Esophagus muscularis mucosa (tissue), 4 donors: ENCODE measurements around the gene CTDSPL. TPM values are rescaled to one million over a fixed set of nuclear protein-coding genes. Genes with fewer than 3 reads are reported as not detected.
A peak's percentile ranks its signal among the peaks of the same experiment; 100 is the strongest.

Source experiments
- DNase-seq: peaks from one replicate; pipeline ENCODE4 v3.0.0-alpha.2; 2017; ENCODE audit errors: extremely low spot score
- H3K27ac ChIP-seq, 4 donors: fragments of 200-600 bp; sonication (generic); replicated peaks in 1 of 4; 1 replicate in 3 of 4; 2 replicates in 1 of 4; pipeline ENCODE4 v1.5.1; 2016 to 2019; ENCODE audit warnings: mild to moderate bottlenecking in 1 of 4
- H3K27me3 ChIP-seq, 4 donors: fragments of 200-600 bp; sonication (generic); one replicate each; pipeline versions ENCODE4 v1.5.1 to v1.6.0; 2016 to 2019
- H3K36me3 ChIP-seq, 4 donors: fragments of 200-600 bp; sonication (generic); one replicate each; pipeline ENCODE4 v1.5.1; 2016 to 2019
- H3K4me1 ChIP-seq, 4 donors: fragments of 200-600 bp; sonication (generic); one replicate each; pipeline ENCODE4 v1.5.1; 2016 to 2019
- H3K4me3 ChIP-seq, 4 donors: fragments of 200-600 bp; sonication (generic); 1 replicate in 2 of 4; 2 replicates in 2 of 4; pipeline ENCODE4 v1.5.1; 2016 to 2019; ENCODE audit warnings: mild to moderate bottlenecking in 4 of 4, moderate library complexity in 1 of 4
- H3K9me3 ChIP-seq, 4 donors: fragments of 200-600 bp; sonication (generic); 1 replicate in 3 of 4; 2 replicates in 1 of 4; pipeline ENCODE4 v1.5.1; 2016 to 2019
- CTCF ChIP-seq, 3 experiments: fragments of 200-600 bp in 2 of 3; fragments of 450-650 bp in 1 of 3; sonication (generic) in 2 of 3; IDR thresholded peaks; one replicate each; pipeline ENCODE4 v1.5.1; 2017 to 2019; ENCODE audit warnings: antibody characterized with exemption in 3 of 3, mild to moderate bottlenecking in 2 of 3, moderate library complexity in 1 of 3
- EP300 ChIP-seq: sonication (generic); formaldehyde crosslinking; IDR thresholded peaks from one replicate; pipeline ENCODE4 v1.6.1; 2017; ENCODE audit warnings: antibody characterized with exemption
- POLR2A ChIP-seq: fragments of 450-650 bp; IDR thresholded peaks from one replicate; pipeline ENCODE4 v1.6.1; 2017; ENCODE audit warnings: antibody characterized with exemption, moderate library complexity, mild to moderate bottlenecking, low read depth
- POLR2AphosphoS5 ChIP-seq, 2 donors: sonication (generic); formaldehyde crosslinking; IDR thresholded peaks; one replicate each; pipeline ENCODE4 v1.6.1; 2017; ENCODE audit warnings: antibody characterized with exemption in 2 of 2
- WGBS: methylation state at CpG from one replicate; pipeline ENCODE4 v1.1.5; 2018; 5-methylcytosine and 5-hydroxymethylcytosine counted together
- intact Hi-C: fragments of 100-400 bp; cut with DNase I; formaldehyde crosslinking; loops from one replicate; pipeline ENCODE4 v1.15.1; 2023
- total RNA-seq, 4 donors: library from RNA; depleted of rRNA; stranded (reverse); fragments of >200 nt; gene quantifications; one replicate each; pipeline versions ENCODE4 v1.1.0 to v1.2.1, GENCODE V29; 2016

The CTDSPL gene
- total RNA-seq, 4 donors from 2014 or later, result 39.9 to 60.6 (median 54.6) TPM

- no peak for TF ChIP-seq EP300
- intact Hi-C loops, result no loop called here
Measured at GRCh38 chr3:37852771-37853170, 8.9 kb upstream of the CTDSPL start.

GRCh38 chr3:37853691-37854413, 7.8 kb upstream of the CTDSPL start:
- Histone ChIP-seq H3K9me3 (no peaks in the 10 kb centered on the region), H3K27me3 (no peaks in the 10 kb centered on the region), H3K4me3 (no peak overlapping the region), H3K27ac (no peak overlapping the region), H3K4me1 (peaks cover 6 to 20% (median 10%) of the 10 kb centered on the region in 4 donors), H3K36me3 (peaks cover 0 to 22% (median 8%) of the 10 kb centered on the region in 4 donors)
- WGBS, result 83% methylated on average over 6 of the region's 11 CpGs
- no peak for DNase-seq
- no peak for TF ChIP-seq POLR2A
- TF ChIP-seq CTCF (IDR thresholded peaks at IDR 0.05), result no peak
- intact Hi-C loops, result no loop called here

More at GRCh38 chr3:37852771-37853170, 8.9 kb upstream of the CTDSPL start:
- Histone ChIP-seq H3K36me3 (peaks cover 0 to 22% (median 8%) of the 10 kb centered on the region in 4 donors), H3K27ac (no peak overlapping the region), H3K9me3 (no peaks in the 10 kb centered on the region), H3K27me3 (no peaks in the 10 kb centered on the region), H3K4me3 (no peak overlapping the region), H3K4me1 (peaks cover 6 to 26% (median 12%) of the 10 kb centered on the region in 4 donors)
- no peak for DNase-seq
- 96% methylated on average over 1 of the region's 1 CpG for WGBS

- DNase-seq, result peak; percentile 97
- intact Hi-C loops, result no loop called here
- no peaks in the 10 kb centered on the region for H3K27me3 ChIP-seq
- H3K27ac ChIP-seq, result no peak overlapping the region
- H3K36me3 ChIP-seq, result peaks cover 0 to 10% (median 3%) of the 10 kb centered on the region in 4 donors
- TF ChIP-seq EP300 (no peak), POLR2AphosphoS5 (IDR thresholded peaks at IDR 0.05) (peak; percentile 7 to 62), POLR2A (no peak), CTCF (IDR thresholded peaks at IDR 0.05) (peak; percentile 91 to 96 (median 96))
- WGBS, result 43% methylated on average over 4 of the region's 5 CpGs
- H3K4me1 ChIP-seq, result peaks cover 13 to 27% (median 22%) of the 10 kb centered on the region in 4 donors
- H3K4me3 ChIP-seq, result no peak overlapping the region
- no peaks in the 10 kb centered on the region for H3K9me3 ChIP-seq
Measured at GRCh38 chr3:37855363-37855970, 6.2 kb upstream of the CTDSPL start.

DNA sequence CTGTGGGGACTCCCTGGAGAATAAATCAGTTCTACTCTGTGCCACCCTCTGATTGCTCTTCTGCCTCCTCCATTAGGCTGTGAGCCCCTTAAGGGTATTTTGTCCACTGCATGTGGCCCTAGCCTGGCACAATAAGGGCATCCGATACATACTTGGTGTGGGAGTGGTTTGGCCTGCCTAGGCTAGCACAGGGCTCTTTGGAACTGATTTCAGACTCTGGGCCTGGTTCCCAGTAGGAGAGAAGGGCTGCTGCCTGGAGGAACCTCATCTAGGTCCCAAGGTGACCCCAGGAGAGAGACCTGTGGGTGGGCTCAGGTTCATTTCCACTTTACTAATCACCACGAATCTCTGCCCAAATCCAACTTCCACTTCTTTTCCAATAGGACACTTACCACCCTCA, 5.3 kb upstream of the CTDSPL start:
- H3K27me3 ChIP-seq, result no peaks in the 10 kb centered on the region
- H3K27ac ChIP-seq, result no peak overlapping the region
- DNase-seq, result no peak
- intact Hi-C loops, result loop anchor here (2.0 kb wide), 1 partner anchor 110 kb away; no protein-coding TSS in a partner anchor
- H3K4me3 ChIP-seq, result no peak overlapping the region
- TF ChIP-seq POLR2AphosphoS5 (IDR thresholded peaks at IDR 0.05), result no peak
- no peak for TF ChIP-seq EP300
- TF ChIP-seq POLR2A, result no peak
- TF ChIP-seq CTCF (IDR thresholded peaks at IDR 0.05), result no peak
- 51% methylated on average over 2 of the region's 2 CpGs for WGBS
- no peaks in the 10 kb centered on the region for H3K9me3 ChIP-seq
- H3K4me1 ChIP-seq, result peaks cover 20 to 36% (median 30%) of the 10 kb centered on the region in 4 donors
- H3K36me3 ChIP-seq, result peaks cover 0 to under 1% (median 0%) of the 10 kb centered on the region in 4 donors

DNA sequence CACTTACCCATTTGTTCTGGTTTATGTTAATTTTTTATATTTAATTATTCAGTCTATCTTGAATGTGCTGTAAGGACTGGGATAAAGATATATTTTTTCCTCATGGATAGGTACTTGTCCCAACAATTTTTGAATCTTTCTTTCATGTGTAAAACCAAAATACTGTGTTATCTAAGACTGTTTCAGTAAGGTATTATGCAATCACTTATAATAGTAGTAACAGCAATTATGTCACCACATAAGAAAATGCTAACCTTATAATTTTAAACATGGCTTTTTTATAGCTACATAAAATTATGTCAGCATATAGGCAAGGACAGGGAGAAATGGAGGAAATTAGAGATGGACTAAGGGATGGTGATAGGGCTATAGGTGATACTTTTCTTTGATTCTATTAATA, 2.9 kb upstream of the CTDSPL start:
- Histone ChIP-seq H3K36me3 (no peaks in the 10 kb centered on the region), H3K4me1 (peaks cover 32 to 48% (median 43%) of the 10 kb centered on the region in 4 donors), H3K27ac (peak overlapping the region in 2 of 4 donors; percentile 85 to 90), H3K4me3 (no peak overlapping the region), H3K9me3 (no peaks in the 10 kb centered on the region), H3K27me3 (no peaks in the 10 kb centered on the region)
- no peak for DNase-seq
- TF ChIP-seq EP300 (no peak), POLR2A (no peak), CTCF (IDR thresholded peaks at IDR 0.05) (no peak), POLR2AphosphoS5 (IDR thresholded peaks at IDR 0.05) (no peak)
- intact Hi-C loops, result no loop called here
